Coronary artery (tissue), 2 donors: ENCODE data around the gene CUL5.

Experiments
- DNase-seq: peaks from one replicate; pipeline ENCODE4 v3.0.0-alpha.2; 2017; ENCODE audit warnings: low spot score
- H3K27ac ChIP-seq, 2 donors: fragments of 200-600 bp; sonication (generic); one replicate each; pipeline ENCODE4 v1.5.1; 2016 to 2019
- H3K4me3 ChIP-seq: fragments of 200-600 bp; sonication (generic); 2 replicates; pipeline ENCODE4 v1.5.1; 2016; ENCODE audit warnings: mild to moderate bottlenecking, moderate library complexity
- TF ChIP-seq, protein P1 (sequence below): fragments of 200-600 bp; sonication (generic); IDR thresholded peaks from one replicate; pipeline ENCODE4 v1.5.1; 2019; ENCODE audit warnings: antibody characterized with exemption

The CUL5 gene

DNA sequence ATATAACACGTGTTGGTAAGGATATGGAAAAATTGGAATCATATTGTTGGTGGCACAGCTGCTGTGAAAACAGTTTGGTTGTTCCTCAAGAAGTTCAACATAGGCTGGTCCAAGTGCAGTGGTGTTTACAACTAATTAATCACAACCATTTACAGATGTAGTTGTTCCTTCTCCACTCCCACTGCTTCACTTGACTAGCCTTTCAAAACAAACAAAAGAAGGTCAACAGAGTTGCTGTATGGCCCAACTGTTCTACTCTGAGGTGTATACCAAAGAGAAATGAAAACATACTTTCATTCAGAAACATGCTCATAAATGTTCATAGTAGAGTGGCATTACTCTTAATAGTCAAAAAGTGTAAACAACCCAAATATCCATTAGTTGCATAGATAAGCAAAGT, 76.1 kb downstream of the CUL5 start:
- Histone ChIP-seq H3K4me3 (no peak overlapping the region), H3K27ac (no peak overlapping the region)
- no peak for DNase-seq
- TF ChIP-seq, protein P1, sequence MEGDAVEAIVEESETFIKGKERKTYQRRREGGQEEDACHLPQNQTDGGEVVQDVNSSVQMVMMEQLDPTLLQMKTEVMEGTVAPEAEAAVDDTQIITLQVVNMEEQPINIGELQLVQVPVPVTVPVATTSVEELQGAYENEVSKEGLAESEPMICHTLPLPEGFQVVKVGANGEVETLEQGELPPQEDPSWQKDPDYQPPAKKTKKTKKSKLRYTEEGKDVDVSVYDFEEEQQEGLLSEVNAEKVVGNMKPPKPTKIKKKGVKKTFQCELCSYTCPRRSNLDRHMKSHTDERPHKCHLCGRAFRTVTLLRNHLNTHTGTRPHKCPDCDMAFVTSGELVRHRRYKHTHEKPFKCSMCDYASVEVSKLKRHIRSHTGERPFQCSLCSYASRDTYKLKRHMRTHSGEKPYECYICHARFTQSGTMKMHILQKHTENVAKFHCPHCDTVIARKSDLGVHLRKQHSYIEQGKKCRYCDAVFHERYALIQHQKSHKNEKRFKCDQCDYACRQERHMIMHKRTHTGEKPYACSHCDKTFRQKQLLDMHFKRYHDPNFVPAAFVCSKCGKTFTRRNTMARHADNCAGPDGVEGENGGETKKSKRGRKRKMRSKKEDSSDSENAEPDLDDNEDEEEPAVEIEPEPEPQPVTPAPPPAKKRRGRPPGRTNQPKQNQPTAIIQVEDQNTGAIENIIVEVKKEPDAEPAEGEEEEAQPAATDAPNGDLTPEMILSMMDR, result no peak

DNA sequence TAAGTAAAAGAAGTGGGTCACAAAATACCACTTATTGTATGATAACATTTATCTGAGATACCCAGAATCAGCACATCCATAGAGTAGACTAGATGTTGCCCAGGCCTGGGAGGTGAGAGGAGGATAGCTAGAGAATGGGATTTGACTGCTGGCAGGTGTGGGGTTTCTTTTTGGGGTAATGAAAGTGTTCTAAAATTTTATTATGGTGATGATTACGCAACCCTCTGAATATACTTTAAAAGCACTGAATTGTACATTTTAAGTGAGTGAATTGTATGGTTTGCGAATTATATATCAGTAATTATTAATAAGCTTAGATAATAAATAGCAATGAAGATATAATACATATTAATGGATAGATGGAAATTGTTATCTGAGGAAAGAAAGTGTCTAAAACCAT, 77.0 kb downstream of the CUL5 start:
- no peak for DNase-seq

DNA sequence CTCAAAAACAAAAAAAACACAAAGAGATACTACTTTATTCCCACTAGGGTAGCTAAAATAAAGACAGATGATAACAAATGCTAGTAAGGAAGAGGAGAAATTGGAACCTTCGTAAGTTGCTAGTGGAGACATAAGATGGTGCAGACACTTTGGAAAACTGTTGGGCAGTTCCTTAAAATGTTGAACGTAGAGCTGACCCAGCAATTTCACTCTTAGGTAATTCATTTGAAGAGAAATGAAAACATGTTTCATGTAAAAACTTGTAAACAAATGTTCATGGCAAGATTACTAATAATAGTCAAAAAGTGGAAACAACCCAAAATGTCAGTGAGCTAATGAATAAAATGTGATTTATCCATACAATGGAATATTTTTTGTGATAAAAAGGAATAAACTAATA, 83.4 kb downstream of the CUL5 start:
- no peak for DNase-seq
- Histone ChIP-seq H3K27ac (no peak overlapping the region), H3K4me3 (no peak overlapping the region)
- TF ChIP-seq, protein P1, result no peak

More for the DNA sequence above, 77.0 kb downstream of the CUL5 start:
- no peak overlapping the region for H3K4me3 ChIP-seq
- TF ChIP-seq, protein P1, result no peak
- no peak overlapping the region for H3K27ac ChIP-seq

DNA sequence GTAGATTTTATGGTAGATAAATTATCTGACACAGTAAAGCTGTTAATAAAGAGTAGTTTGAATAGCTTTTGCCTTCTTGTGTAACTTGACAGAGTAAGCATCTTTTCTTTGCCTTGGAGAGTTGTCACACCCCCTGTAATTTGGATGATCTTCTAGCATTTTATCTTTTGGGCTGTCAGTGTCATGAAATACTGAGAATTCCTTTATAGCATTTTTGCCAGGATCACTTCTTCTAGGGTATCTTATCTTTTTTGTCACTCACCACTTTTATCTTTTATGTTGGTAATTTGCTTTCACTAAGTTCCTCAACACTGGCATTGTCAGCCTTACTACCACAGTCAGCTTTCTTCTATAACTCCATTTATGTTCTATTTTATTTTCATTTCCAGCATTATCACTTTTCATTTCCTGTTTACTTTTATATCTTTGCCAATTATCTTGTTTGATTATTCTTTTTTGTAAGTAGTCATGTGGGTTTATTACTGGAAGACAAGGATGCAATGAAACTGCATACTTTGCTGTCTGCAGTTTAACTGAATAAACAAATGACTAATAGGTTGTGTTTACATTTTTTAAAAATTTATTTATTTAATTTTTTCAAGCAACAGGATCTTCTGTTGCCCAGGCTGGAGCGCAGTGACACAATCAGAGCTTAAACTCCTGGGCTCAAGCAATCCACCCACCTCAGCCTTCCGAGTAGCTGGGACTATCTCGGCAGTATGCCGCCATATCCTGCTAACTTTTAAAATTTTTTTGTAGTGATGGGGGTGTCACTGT, 84.6 kb downstream of the CUL5 start:
- H3K27ac ChIP-seq, result no peak overlapping the region
- H3K4me3 ChIP-seq, result no peak overlapping the region
- DNase-seq, result no peak
- TF ChIP-seq, protein P1, result no peak

DNA sequence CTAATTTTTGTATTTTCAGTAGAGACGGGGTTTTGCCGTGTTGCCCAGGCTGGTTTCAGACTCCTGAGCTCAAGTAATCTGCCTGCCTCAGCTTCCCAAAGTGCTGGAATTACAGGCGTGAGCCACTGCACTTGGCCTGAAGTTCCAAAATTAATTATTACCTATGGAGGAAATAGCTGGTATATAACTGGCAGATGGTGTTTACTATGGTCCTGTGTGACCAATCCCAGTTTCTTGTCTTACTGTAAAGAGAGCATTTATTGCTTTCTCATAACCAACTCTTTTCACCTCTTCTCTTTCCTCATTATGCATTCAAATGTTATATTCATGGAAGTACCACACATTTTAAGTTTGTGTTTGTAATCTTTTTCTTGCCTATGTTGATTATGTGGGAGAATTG, 88.5 kb downstream of the CUL5 start:
- Histone ChIP-seq H3K4me3 (no peak overlapping the region), H3K27ac (no peak overlapping the region)
- DNase-seq, result no peak
- TF ChIP-seq, protein P1, result no peak

DNA sequence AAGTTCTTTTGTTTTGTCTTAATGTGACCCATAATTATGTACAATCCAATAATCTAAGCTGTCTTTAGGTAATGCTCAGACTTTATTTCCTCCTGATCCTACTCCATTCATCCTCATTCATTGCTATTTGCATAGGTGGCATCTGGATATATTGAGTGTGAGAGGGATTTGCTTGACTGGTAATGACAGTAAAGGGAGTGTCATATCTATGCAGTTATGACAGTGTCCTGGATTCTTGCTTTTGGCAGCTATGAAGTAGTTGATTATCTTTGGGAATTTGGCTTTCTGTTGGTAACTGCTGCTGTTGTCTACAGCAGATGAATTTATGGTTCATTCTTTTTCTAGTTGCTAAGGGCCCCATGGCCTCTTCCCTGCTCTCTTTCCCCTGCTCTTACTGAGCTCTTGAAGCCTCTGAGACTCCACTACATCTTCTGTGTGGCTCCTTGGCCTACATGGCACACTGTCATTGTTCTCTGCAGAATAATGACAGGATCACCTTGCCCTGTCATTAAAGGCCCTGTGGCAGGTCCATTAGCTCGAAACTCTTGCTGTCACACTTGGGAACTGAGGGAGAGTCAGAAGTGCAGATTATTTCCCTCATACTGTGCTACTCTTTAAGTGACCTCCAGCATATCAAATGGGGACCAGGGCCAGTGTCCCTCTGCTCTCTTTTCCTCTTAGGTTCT, 92.5 kb downstream of the CUL5 start:
- Histone ChIP-seq H3K27ac (no peak overlapping the region), H3K4me3 (no peak overlapping the region)
- TF ChIP-seq, protein P1, result no peak
- no peak for DNase-seq

DNA sequence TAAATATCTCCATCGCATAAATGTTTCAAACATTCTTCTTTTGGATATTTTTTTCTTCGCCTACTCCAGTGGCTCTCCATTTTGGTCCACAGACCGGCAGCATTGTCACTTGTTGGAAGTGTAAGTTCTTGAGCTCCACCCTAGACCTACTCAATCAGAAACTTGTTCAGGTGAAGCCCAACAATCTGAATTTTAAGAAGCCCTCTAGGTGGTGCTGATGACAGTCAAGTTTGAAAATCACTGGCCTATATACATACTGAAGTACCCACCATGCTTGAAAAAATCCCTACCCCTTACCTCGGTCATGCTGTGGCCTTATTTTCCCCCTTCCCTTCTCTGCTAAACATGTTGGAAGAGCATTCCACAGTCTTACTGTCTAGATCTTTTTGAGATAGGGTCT, 102.4 kb downstream of the CUL5 start:
- DNase-seq, result no peak
- H3K4me3 ChIP-seq, result no peak overlapping the region
- no peak overlapping the region for H3K27ac ChIP-seq
- TF ChIP-seq, protein P1, result no peak
